Vagina (tissue), 2 donors: ENCODE results near the gene TMEM212. TPM values are rescaled to one million over a fixed set of nuclear protein-coding genes. Genes with fewer than 3 reads are reported as not detected.

Experiments used
- DNase-seq, 2 donors: peaks; one replicate each; pipeline ENCODE4 v3.0.0-alpha.2; 2017; ENCODE audit errors: extremely low spot score in 2 of 2
- H3K27ac ChIP-seq: fragments of 200-600 bp; sonication (generic); one replicate; pipeline ENCODE4 v1.5.1; 2019
- H3K27me3 ChIP-seq: fragments of 200-600 bp; sonication (generic); one replicate; pipeline ENCODE4 v1.5.1; 2019
- H3K36me3 ChIP-seq, 2 donors: fragments of 200-600 bp; sonication (generic); one replicate each; pipeline ENCODE4 v1.5.1; 2017 to 2019
- H3K4me1 ChIP-seq: fragments of 200-600 bp; sonication (generic); one replicate; pipeline ENCODE4 v1.5.1; 2019
- H3K4me3 ChIP-seq, 2 donors: fragments of 200-600 bp; sonication (generic); 1 replicate in 1 of 2; 2 replicates in 1 of 2; pipeline ENCODE4 v1.5.1; 2016 to 2019
- H3K9me3 ChIP-seq: fragments of 200-600 bp; sonication (generic); one replicate; pipeline ENCODE4 v1.5.1; 2019
- CTCF ChIP-seq, 3 experiments: fragments of 450-650 bp in 2 of 3; fragments of 200-600 bp in 1 of 3; sonication (generic) in 1 of 3; IDR thresholded peaks; one replicate each; pipeline ENCODE4 v1.5.1; 2017 to 2019; ENCODE audit warnings: antibody characterized with exemption in 3 of 3, mild to moderate bottlenecking in 2 of 3, moderate library complexity in 2 of 3
- POLR2A ChIP-seq, 2 donors: fragments of 450-650 bp; IDR thresholded peaks; one replicate each; pipeline ENCODE4 v1.6.1; 2017; ENCODE audit warnings: antibody characterized with exemption in 2 of 2, mild to moderate bottlenecking in 2 of 2, moderate library complexity in 2 of 2
- POLR2AphosphoS5 ChIP-seq, 2 donors: sonication (generic); formaldehyde crosslinking; IDR thresholded peaks; one replicate each; pipeline ENCODE4 v1.9.0; 2017; ENCODE audit warnings: antibody characterized with exemption in 2 of 2, mild to moderate bottlenecking in 2 of 2, low read depth in 1 of 2; ENCODE audit not compliant: insufficient read depth in 1 of 2
- intact Hi-C: fragments of 100-400 bp; cut with DNase I; formaldehyde crosslinking; loops from one replicate; pipeline ENCODE4 v1.15.1; 2023
- total RNA-seq: library from RNA; depleted of rRNA; stranded (reverse); fragments of >200 nt; gene quantifications from one replicate; pipeline ENCODE4 v1.2.3, GENCODE V29; 2016

Gene TMEM212
- total RNA-seq, 1 donor from 2014 or later = not detected

DNA sequence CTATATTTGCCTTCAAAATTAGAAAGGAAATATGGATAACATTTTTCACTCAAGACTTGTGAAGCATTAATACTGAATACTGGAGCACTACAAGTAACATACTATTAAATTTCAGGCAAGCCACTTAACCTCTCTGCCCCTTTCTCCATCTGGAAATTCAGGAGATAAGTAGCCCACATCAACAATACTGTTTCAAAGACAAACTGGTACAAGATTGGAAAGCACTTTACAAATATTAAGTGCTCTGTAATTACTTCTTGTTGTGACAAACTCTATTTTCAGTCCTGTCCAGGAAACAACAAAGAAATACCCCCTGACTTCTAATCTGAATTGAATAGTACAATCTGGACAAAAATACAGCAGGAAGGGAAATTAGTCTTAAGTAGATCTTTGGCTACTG lies 49.3 kb downstream of the TMEM212 start:
- H3K36me3 ChIP-seq = no peaks in the 10 kb centered on the region
- no peaks in the 10 kb centered on the region for H3K9me3 ChIP-seq
- no peaks in the 10 kb centered on the region for H3K4me1 ChIP-seq
- no peak for TF ChIP-seq CTCF (IDR thresholded peaks at IDR 0.05)
- no peak for TF ChIP-seq POLR2AphosphoS5 (IDR thresholded peaks at IDR 0.05; ENCODE audit: insufficient read depth in 1 of 2, low read depth in 1 of 2)
- no peak for TF ChIP-seq POLR2A (IDR thresholded peaks at IDR 0.05)
- no peaks in the 10 kb centered on the region for H3K27me3 ChIP-seq
- intact Hi-C loops = no loop called here
- no peak for DNase-seq
- no peak overlapping the region for H3K27ac ChIP-seq
- H3K4me3 ChIP-seq = no peak overlapping the region

GRCh38 chr3:171895291-171895690 lies 52.1 kb downstream of the TMEM212 start:
- Histone ChIP-seq H3K4me1 (no peaks in the 10 kb centered on the region), H3K4me3 (no peak overlapping the region), H3K36me3 (no peaks in the 10 kb centered on the region), H3K9me3 (no peaks in the 10 kb centered on the region), H3K27me3 (no peaks in the 10 kb centered on the region), H3K27ac (no peak overlapping the region)
- intact Hi-C loops = no loop called here
- no peak for DNase-seq
- TF ChIP-seq POLR2A (IDR thresholded peaks at IDR 0.05) = no peak
- no peak for TF ChIP-seq CTCF (IDR thresholded peaks at IDR 0.05)
- TF ChIP-seq POLR2AphosphoS5 (IDR thresholded peaks at IDR 0.05; ENCODE audit: insufficient read depth in 1 of 2, low read depth in 1 of 2) = no peak

GRCh38 chr3:171895900-171896299 lies 52.8 kb downstream of the TMEM212 start:
- TF ChIP-seq POLR2AphosphoS5 (IDR thresholded peaks at IDR 0.05; ENCODE audit: insufficient read depth in 1 of 2, low read depth in 1 of 2) (no peak), POLR2A (IDR thresholded peaks at IDR 0.05) (no peak), CTCF (IDR thresholded peaks at IDR 0.05) (no peak)
- H3K4me1 ChIP-seq = no peaks in the 10 kb centered on the region
- H3K27ac ChIP-seq = no peak overlapping the region
- H3K27me3 ChIP-seq = no peaks in the 10 kb centered on the region
- no peaks in the 10 kb centered on the region for H3K36me3 ChIP-seq
- no peaks in the 10 kb centered on the region for H3K9me3 ChIP-seq
- no peak overlapping the region for H3K4me3 ChIP-seq
- intact Hi-C loops = no loop called here
- no peak for DNase-seq

- Histone ChIP-seq H3K4me3 (no peak overlapping the region), H3K9me3 (no peaks in the 10 kb centered on the region), H3K4me1 (no peaks in the 10 kb centered on the region), H3K27me3 (no peaks in the 10 kb centered on the region), H3K27ac (no peak overlapping the region), H3K36me3 (no peaks in the 10 kb centered on the region)
- intact Hi-C loops = no loop called here
- DNase-seq = no peak
- TF ChIP-seq CTCF (IDR thresholded peaks at IDR 0.05) (no peak), POLR2AphosphoS5 (IDR thresholded peaks at IDR 0.05; ENCODE audit: insufficient read depth in 1 of 2, low read depth in 1 of 2) (no peak), POLR2A (IDR thresholded peaks at IDR 0.05) (no peak)
Observed at GRCh38 chr3:171896316-171896715, 53.2 kb downstream of the TMEM212 start.

DNA sequence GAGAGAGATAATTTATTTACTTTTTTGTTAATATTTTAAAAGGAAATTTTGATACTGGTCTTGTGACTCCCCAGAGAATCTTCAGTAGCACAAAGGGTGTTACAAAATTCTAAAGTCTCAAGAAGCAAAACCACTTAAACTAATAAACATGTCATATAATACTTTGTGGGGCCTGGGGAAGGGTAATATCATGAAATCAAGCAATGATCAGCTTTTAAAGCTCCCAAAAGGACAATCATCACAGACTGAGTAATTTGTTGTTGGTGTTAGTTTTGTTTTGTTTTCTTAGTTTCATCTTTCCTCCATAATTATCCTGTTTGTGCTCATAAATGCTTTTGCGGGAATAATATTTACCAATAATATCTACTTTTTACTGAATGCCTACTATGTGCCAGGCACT lies 55.0 kb downstream of the TMEM212 start:
- Histone ChIP-seq H3K27ac (no peak overlapping the region), H3K36me3 (no peaks in the 10 kb centered on the region), H3K4me3 (no peak overlapping the region), H3K27me3 (no peaks in the 10 kb centered on the region), H3K4me1 (no peaks in the 10 kb centered on the region), H3K9me3 (no peaks in the 10 kb centered on the region)
- DNase-seq = no peak
- intact Hi-C loops = no loop called here
- TF ChIP-seq POLR2AphosphoS5 (IDR thresholded peaks at IDR 0.05; ENCODE audit: insufficient read depth in 1 of 2, low read depth in 1 of 2) (no peak), CTCF (IDR thresholded peaks at IDR 0.05) (no peak), POLR2A (IDR thresholded peaks at IDR 0.05) (no peak)
